Hematopoietic multipotent progenitor cell treated with erythropoietin and hydrocortisone succinate and interleukin-3 and kit ligand, for 15 days (in vitro differentiated cells): ENCODE measurements around the gene SCAMP1.

Experiments used
- DNase-seq: peaks from one replicate; pipeline ENCODE4 v3.0.0-alpha.2; 2015; ENCODE audit warnings: low spot score

The SCAMP1 gene

GRCh38 chr5:78514427-78515330 is 154.3 kb downstream of the SCAMP1 start:
- no peak for DNase-seq

DNA sequence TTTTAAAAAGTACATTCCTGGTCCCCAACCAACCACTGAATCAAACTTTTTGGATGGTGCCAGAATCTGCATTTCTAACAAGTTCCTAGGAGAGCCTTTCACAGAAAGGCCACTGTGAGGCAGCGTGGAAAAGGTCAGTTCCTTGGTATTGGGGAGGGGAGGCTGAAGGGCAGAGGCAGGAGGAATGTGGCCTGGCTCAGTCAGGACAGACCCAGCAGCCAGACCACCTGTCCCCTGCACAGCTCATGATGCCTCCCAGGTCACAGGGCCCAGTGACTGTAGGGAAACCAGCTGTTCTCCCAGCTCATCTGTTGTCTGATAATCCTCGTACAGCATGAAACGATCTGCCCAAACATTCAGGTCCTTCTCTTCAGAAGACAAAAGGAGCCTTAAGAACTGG is 155.3 kb downstream of the SCAMP1 start:
- DNase-seq = no peak

GRCh38 chr5:78518365-78519197 is 158.2 kb downstream of the SCAMP1 start:
- DNase-seq = no peak

DNA sequence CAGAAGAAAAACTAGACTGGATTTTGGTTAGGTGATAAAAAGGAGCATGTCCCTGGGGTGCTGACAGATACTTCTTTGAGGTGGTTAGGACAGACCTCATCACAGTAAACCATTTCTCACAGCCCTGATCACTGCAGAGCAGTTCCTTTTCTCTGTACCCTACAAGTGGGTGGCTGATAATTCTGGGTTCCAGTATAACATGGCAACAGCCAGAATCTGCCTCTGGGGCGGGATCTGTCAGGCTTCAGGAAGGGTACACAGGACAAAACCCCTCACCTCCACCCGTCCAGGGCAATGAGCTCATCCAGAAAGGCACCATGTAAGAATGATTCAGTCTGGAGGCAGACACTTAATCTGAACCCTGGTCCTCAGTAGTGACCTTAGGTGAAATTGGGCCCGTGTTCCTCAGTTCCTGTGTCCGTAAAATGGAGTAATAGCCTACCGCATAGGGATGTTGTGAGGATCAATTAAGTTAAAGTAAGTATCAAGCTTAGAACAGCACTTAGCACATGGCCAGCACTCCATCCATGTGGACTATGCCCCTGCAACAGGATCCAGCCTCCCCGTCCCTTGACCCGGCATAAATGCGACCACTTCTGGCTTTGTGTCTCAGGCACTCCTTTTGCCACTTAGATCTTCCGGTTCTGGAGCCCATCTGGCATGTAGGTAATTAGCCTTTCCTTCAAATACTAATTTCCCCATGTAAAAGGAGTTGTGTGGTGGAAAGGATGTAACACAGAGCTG is 159.0 kb downstream of the SCAMP1 start:
- DNase-seq = no peak

GRCh38 chr5:78521455-78521854 is 161.0 kb downstream of the SCAMP1 start:
- DNase-seq = no peak

DNA sequence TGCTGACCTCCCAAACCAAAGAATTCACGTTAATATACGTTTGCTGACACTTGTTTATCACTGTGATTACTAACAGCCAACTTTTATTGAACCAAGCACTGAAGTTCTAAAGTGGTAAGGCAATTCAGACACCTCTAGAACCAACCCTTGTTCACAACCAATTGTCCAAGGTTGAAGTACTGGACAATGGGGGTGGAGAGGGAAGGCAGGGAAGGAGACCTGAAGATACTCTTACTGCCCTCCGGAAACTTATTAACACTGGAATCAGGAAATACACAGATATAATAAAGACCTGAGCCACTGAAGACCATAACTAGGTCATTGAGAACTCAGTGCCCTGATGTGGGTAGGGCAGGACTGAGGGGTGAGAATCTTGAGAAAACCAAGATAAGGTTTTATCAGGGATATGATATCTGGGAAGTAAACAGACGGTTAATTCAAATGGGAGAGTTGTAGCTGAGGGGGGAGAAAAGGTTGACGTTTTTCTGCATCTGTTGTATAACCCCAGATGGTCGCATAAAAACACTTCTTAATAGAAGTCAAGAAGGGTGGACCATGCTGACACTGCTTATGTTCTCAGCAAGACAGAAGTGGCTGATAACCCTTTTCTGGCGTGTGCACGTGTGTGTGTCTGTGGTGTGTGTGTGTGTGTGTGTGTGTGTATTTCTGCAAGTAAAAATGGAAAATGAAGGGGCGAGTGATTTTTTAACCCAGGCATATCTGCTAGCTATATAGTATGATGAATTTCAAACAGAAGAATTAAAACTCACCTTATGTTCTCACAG is 162.3 kb downstream of the SCAMP1 start:
- no peak for DNase-seq

GRCh38 chr5:78523314-78524193 is 163.1 kb downstream of the SCAMP1 start:
- no peak for DNase-seq

GRCh38 chr5:78526049-78526525 is 165.7 kb downstream of the SCAMP1 start:
- DNase-seq = no peak

DNA sequence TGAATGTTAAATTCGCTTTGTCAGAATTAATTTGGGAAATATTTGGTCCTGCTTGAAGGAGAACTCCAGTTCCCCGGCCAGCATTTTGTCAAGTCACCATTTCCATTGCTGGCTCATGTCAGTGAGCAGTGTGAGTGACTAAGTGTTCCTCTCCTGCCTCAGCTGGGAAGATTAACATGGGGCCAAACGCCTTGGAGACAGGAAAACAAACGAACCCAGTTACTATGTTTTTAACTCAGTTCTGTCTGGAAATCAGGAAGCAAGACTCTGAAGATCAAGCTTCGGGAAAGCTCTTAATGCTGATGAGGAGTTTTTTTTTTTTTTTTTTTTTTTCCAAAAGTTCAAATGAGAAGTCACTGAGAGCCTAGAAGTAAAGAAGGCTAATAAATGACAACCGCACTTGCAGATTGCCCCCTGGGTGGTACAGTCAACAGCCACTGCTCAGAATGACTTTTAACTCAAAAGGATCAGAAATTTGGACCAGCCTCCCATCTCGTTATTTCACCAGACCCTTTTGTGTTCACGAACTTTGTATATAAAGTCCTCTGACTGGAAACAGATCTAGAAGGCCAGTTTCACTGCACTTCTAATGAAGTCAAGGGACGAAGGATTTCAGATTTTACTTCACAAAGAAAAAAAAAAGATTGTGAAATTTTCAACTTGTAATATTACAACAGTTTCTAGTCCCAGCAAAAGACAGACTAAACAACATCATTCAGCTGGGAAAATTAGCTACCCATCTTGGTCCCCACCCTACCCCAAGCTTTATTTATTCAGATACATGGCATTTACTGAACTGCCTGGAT is 166.8 kb downstream of the SCAMP1 start:
- peak; percentile 44 for DNase-seq

GRCh38 chr5:78527925-78528324 is 167.5 kb downstream of the SCAMP1 start:
- DNase-seq = no peak
